ENCODE results near the gene CBLIF.

DNA sequence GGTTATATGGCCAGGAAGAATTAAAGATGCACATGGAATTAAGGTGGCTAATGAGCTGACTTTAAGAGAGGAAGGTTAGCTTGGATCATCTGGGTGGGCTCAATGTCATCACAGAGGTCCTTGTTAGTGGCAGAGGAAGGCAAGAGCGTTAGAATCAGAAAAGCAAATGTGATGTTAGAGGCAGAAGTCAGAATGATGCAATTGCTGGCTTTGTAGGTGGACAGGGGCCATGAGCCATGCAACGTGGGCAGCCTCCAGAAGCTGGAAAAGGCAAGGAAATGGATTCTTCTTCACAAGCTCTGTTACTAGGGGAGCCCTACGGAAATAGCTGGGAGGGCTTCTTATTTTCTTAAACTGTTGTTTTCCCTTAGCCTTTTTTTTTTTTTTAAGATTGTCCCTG, 2.3 kb upstream of the CBLIF start:
- no peak for TF ChIP-seq POLR2A (IDR thresholded peaks at IDR 0.05)
- TF ChIP-seq, protein P1, sequence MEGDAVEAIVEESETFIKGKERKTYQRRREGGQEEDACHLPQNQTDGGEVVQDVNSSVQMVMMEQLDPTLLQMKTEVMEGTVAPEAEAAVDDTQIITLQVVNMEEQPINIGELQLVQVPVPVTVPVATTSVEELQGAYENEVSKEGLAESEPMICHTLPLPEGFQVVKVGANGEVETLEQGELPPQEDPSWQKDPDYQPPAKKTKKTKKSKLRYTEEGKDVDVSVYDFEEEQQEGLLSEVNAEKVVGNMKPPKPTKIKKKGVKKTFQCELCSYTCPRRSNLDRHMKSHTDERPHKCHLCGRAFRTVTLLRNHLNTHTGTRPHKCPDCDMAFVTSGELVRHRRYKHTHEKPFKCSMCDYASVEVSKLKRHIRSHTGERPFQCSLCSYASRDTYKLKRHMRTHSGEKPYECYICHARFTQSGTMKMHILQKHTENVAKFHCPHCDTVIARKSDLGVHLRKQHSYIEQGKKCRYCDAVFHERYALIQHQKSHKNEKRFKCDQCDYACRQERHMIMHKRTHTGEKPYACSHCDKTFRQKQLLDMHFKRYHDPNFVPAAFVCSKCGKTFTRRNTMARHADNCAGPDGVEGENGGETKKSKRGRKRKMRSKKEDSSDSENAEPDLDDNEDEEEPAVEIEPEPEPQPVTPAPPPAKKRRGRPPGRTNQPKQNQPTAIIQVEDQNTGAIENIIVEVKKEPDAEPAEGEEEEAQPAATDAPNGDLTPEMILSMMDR (IDR thresholded peaks at IDR 0.05), result no peak
